Measurements from ENCODE around the gene KRIT1.

KRIT1 gene

DNA sequence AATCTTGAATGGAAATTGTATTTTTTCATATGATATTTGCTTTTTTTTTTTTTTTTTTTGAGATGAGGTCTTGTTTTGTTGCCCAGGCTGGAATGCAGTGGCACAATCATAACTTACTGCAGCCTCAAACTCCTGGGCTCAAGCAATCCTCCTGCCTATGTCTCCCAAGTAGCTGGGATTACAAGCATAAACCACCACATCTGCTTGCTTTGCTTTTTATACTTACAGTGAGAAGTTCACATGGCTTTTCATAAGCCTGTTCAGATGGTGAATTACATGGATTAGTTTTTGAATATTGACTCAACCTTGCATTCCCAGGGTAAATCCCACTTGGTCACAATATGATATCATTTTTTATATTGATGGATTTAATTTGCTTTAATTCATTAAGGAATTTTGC, 88.7 kb downstream of the KRIT1 start:
- in situ Hi-C loops (cut with MboI; ENCODE audit: low sequenced_read_pairs): no loop called here

DNA sequence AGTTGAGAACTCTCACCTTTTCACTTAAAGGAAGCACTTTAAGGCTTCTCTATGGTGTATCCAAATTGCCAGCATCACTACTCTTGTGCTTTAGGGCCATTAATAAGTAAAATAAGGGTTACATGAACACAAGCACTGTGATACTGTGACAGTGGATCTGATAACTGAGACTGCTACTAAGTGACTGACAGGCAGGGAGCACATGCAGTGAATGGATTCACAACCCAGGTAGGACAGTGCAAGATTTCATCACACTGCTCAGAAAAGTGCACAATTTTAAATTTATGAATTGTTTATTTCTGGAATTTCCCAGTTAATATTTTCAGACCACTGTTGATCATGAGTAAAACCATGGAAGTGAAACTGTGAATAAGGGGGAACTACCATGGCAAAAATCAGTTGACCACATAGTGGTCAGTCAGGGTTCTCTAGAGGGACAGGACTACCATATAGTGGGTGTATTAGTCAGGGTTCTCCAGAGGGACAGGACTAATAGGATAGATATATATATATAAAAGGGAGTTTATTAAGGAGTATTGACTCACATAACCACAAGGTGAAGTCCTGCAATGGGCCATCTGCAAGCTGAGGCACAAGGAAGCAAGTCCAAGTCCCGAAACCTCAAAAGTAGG, 90.5 kb downstream of the KRIT1 start:
- in situ Hi-C loops (cut with MboI; ENCODE audit: low sequenced_read_pairs): no loop called here

DNA sequence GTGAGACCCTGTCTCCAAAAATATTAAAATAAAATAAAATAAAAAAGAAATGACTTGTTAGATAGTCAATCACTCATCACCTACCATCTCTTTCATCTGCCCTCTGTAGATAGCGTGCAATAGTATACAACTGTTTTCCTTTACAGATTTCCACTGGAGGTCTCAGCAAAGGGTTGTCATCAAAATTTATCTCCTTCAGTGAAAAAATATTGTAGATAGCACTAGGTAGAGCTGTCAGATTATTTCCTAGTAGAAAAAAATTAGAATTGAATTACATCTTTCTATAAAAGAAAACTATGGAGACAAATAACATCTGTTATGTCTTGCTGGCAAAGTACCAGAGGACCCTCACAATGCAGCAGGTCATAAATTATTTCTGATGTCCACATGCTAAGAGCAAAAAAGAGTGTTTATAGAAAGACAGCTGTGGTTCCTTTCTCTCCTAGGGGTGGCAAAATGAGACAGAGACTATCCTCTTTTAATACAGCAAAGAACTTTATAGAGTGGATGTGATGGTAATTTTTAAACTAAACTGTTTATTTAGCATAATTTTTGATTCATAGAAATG, 95.2 kb downstream of the KRIT1 start:
- in situ Hi-C loops (cut with MboI; ENCODE audit: low sequenced_read_pairs): no loop called here

DNA sequence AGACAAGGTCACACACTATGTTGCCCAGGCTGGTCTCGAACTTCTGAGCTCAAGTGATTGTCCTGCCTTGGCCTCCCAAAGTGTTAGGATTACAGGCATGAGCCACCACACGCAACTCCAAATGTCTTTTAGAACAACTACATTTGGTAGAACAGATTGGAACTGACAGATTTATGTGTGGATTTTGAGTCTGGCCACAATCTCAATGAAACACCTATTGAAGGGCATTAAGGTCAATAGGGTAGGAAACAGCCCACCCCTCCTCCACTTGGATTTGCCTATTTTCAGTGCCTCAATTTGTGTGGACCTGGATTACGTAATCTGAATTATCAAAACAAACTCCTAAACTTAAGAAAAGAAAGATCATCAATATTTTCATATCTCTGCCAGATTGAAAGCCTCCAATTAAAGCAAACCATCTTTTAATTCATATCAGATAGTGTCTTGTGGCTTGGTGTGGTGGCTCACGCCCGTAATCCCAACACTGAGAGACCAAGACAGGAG, 95.9 kb downstream of the KRIT1 start:
- in situ Hi-C loops (cut with MboI; ENCODE audit: low sequenced_read_pairs): no loop called here
